Tibial nerve (tissue), 4 donors: ENCODE data around the gene FYB1. TPM values are rescaled to one million over a fixed set of nuclear protein-coding genes. Genes with fewer than 3 reads are reported as not detected.

Experiments
- DNase-seq, 2 donors: peaks; one replicate each; pipeline ENCODE4 v3.0.0-alpha.2; 2019; ENCODE audit warnings: low spot score in 2 of 2
- H3K27ac ChIP-seq, 4 donors: fragments of 200-600 bp; sonication (generic) in 3 of 4; one replicate each; pipeline ENCODE4 v1.5.1; 2017 to 2019; ENCODE audit warnings: mild to moderate bottlenecking in 1 of 4
- H3K27me3 ChIP-seq, 2 donors: fragments of 200-600 bp; sonication (generic) in 1 of 2; one replicate each; pipeline versions ENCODE4 v1.5.1 to v1.6.0; 2017 to 2019
- H3K36me3 ChIP-seq, 3 donors: fragments of 200-600 bp; sonication (generic); one replicate each; pipeline ENCODE4 v1.5.1; 2018 to 2019
- H3K4me1 ChIP-seq, 4 donors: fragments of 200-600 bp; sonication (generic) in 3 of 4; one replicate each; pipeline ENCODE4 v1.5.1; 2017 to 2019
- H3K4me3 ChIP-seq, 4 donors: fragments of 200-600 bp; sonication (generic) in 3 of 4; one replicate each; pipeline ENCODE4 v1.5.1; 2017 to 2019; ENCODE audit warnings: mild to moderate bottlenecking in 1 of 4, moderate library complexity in 1 of 4
- H3K9me3 ChIP-seq, 4 donors: fragments of 200-600 bp; sonication (generic) in 3 of 4; one replicate each; pipeline ENCODE4 v1.5.1; 2017 to 2019
- EP300 ChIP-seq, 2 donors: sonication (generic); formaldehyde crosslinking; IDR thresholded peaks; one replicate each; pipeline ENCODE4 v1.6.1; 2017; ENCODE audit warnings: antibody characterized with exemption in 2 of 2, mild to moderate bottlenecking in 1 of 2
- POLR2A ChIP-seq, 2 donors: fragments of 450-650 bp; IDR thresholded peaks; one replicate each; pipeline ENCODE4 v1.6.1; 2017; ENCODE audit warnings: antibody characterized with exemption in 2 of 2, mild to moderate bottlenecking in 2 of 2, moderate library complexity in 2 of 2
- WGBS, 2 donors: methylation state at CpG; one replicate each; pipeline ENCODE4 v1.1.5; 2018; 5-methylcytosine and 5-hydroxymethylcytosine counted together
- total RNA-seq, 4 donors: library from RNA; depleted of rRNA; stranded (reverse); fragments of >200 nt; gene quantifications; one replicate each; pipeline ENCODE4 v1.1.0, GENCODE V29; 2016
- TF ChIP-seq, protein P1 (sequence below), 5 experiments: fragments of 200-600 bp in 3 of 5; fragments of 450-650 bp in 2 of 5; sonication (generic) in 3 of 5; IDR thresholded peaks; one replicate each; pipeline ENCODE4 v1.5.1; 2016 to 2019; ENCODE audit warnings: antibody characterized with exemption in 5 of 5, mild to moderate bottlenecking in 3 of 5, moderate library complexity in 2 of 5

FYB1 gene
- total RNA-seq, 4 donors from 2014 or later = 6.7 to 25.1 (median 16.3) TPM

- no peak for DNase-seq
- Histone ChIP-seq H3K27me3 (no peaks in the 10 kb centered on the region), H3K4me3 (no peak overlapping the region), H3K27ac (no peak overlapping the region), H3K4me1 (peaks cover 0 to 4% (median 0%) of the 10 kb centered on the region in 4 donors), H3K36me3 (no peaks in the 10 kb centered on the region), H3K9me3 (no peaks in the 10 kb centered on the region)
- 46 to 51% methylated on average over 5 of the region's 5 CpGs for WGBS, 2 donors
- TF ChIP-seq POLR2A (IDR thresholded peaks at IDR 0.05) = no peak
- TF ChIP-seq, protein P1, sequence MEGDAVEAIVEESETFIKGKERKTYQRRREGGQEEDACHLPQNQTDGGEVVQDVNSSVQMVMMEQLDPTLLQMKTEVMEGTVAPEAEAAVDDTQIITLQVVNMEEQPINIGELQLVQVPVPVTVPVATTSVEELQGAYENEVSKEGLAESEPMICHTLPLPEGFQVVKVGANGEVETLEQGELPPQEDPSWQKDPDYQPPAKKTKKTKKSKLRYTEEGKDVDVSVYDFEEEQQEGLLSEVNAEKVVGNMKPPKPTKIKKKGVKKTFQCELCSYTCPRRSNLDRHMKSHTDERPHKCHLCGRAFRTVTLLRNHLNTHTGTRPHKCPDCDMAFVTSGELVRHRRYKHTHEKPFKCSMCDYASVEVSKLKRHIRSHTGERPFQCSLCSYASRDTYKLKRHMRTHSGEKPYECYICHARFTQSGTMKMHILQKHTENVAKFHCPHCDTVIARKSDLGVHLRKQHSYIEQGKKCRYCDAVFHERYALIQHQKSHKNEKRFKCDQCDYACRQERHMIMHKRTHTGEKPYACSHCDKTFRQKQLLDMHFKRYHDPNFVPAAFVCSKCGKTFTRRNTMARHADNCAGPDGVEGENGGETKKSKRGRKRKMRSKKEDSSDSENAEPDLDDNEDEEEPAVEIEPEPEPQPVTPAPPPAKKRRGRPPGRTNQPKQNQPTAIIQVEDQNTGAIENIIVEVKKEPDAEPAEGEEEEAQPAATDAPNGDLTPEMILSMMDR (IDR thresholded peaks at IDR 0.05) = no peak
- no peak for TF ChIP-seq EP300 (IDR thresholded peaks at IDR 0.05)
Measured at GRCh38 chr5:39207345-39208045, 11.9 kb downstream of the FYB1 start.

GRCh38 chr5:39206630-39207321 is 12.6 kb downstream of the FYB1 start:
- TF ChIP-seq, protein P1 (IDR thresholded peaks at IDR 0.05) = no peak
- TF ChIP-seq POLR2A (IDR thresholded peaks at IDR 0.05) (no peak), EP300 (IDR thresholded peaks at IDR 0.05) (no peak)
- no peaks in the 10 kb centered on the region for H3K27me3 ChIP-seq
- H3K4me3 ChIP-seq = no peak overlapping the region
- no peaks in the 10 kb centered on the region for H3K9me3 ChIP-seq
- H3K4me1 ChIP-seq = peaks cover 0 to 4% (median 0%) of the 10 kb centered on the region in 4 donors
- H3K27ac ChIP-seq = no peak overlapping the region
- no peak for DNase-seq
- no peaks in the 10 kb centered on the region for H3K36me3 ChIP-seq
- 83 to 89% methylated on average over 3 of the region's 3 CpGs for WGBS, 2 donors

DNA sequence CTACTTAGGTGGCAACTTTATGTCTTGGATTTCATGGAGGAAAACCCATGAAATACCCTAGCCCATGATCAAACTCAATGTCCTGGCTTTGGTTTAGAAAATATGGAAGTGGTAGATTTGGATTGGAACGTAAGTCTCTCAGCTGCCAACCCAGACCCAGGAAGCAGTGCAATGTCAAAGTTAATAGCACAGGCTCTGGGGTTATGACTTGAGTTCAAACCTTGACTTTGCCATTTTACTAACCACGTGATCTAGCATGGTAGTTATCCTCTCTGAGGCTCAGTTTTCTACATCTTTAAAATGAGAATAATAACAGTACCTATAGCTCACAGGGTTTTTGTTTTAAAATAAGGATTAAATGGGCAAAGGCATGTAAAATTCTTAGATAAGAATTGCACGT is 13.8 kb downstream of the FYB1 start:
- Histone ChIP-seq H3K27ac (no peak overlapping the region), H3K27me3 (no peaks in the 10 kb centered on the region), H3K36me3 (no peaks in the 10 kb centered on the region), H3K4me1 (peaks cover 0 to 14% (median 0%) of the 10 kb centered on the region in 4 donors), H3K4me3 (no peak overlapping the region), H3K9me3 (no peaks in the 10 kb centered on the region)
- DNase-seq = no peak
- TF ChIP-seq, protein P1 (IDR thresholded peaks at IDR 0.05) = no peak
- no peak for TF ChIP-seq POLR2A (IDR thresholded peaks at IDR 0.05)
- TF ChIP-seq EP300 (IDR thresholded peaks at IDR 0.05) = no peak
- WGBS, 2 donors = 83 to 91% methylated on average over 3 of the region's 3 CpGs

DNA sequence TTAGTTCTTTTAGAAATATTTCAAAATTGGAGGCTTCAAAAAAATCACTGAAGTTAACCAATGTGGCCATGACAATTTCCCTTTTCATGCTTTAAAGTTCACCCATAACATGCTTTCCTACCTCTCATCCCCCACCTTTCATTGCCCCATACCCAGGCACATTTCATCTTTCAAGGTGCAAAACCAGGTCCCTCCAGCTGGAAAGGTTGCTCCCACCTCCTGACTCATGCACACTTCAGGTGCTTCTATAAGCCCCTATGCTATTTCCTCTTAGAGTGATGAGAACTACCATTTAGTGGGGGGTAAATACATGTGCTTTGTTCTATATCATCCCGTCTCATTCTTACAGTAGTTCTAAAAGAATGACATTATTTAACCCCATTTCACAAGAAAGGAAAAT is 15.4 kb downstream of the FYB1 start:
- DNase-seq = no peak
- Histone ChIP-seq H3K4me3 (no peak overlapping the region), H3K27ac (no peak overlapping the region), H3K27me3 (no peaks in the 10 kb centered on the region), H3K4me1 (peaks cover 0 to 16% (median 0%) of the 10 kb centered on the region in 4 donors), H3K36me3 (no peaks in the 10 kb centered on the region), H3K9me3 (no peaks in the 10 kb centered on the region)
- 66% methylated on average over 1 of the region's 1 CpG for WGBS, 2 donors
- TF ChIP-seq EP300 (IDR thresholded peaks at IDR 0.05) (no peak), POLR2A (IDR thresholded peaks at IDR 0.05) (no peak)
- TF ChIP-seq, protein P1 (IDR thresholded peaks at IDR 0.05) = no peak

DNA sequence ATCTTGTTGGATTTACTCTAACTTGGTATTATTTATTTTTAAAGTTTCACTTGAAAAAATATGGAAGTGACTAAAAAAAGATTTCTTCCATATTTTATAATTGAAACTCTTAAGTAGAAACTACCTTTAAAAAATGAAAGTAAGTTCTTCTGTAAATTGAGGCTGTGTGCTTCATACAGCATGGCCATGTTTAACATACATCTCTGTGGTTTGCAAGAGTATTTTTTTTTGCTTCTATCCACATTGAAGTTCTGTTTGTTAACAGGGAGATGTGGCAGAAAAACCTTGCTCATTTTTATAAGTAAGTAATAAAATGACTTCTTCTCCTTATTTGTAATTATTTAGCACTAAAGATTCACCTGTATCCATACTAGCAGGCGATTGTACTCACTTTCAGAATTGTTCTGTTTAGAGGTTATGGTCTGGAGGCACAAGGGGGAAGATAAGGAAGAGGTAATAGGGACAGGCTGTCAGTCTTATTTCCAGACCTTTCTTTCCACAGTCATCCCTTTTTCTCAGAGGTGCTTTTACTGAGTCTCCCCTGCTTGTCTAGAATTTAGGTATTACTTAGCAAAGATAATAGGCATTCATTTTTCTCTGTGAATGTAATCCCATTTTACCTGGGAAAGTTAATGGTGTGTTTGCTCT is 16.0 kb downstream of the FYB1 start:
- H3K36me3 ChIP-seq = no peaks in the 10 kb centered on the region
- H3K9me3 ChIP-seq = no peaks in the 10 kb centered on the region
- WGBS, 2 donors = 91% methylated on average over 1 of the region's 1 CpG
- DNase-seq = no peak
- no peaks in the 10 kb centered on the region for H3K27me3 ChIP-seq
- H3K27ac ChIP-seq = peak overlapping the region in 1 of 4 donors; percentile 47
- H3K4me1 ChIP-seq = peaks cover 0 to 16% (median 0%) of the 10 kb centered on the region in 4 donors
- no peak overlapping the region for H3K4me3 ChIP-seq
- TF ChIP-seq POLR2A (IDR thresholded peaks at IDR 0.05) = no peak
